TTC549 (cell line): ENCODE results near the gene ADGRD1.
"Not testable (repeated sequence)": the region's sequence is repeated elsewhere in the genome, so short reads cannot be mapped to it uniquely, and the experiment has no call there.

ENCODE experiments used
- FAIRE-seq: peaks from 2 replicates; lab custom pipeline; 2012; peaks lifted over from hg19 to GRCh38; lab: Jason Lieb, UNC

ADGRD1 gene

GRCh38 chr12:131104463-131105350 is 151.0 kb downstream of the ADGRD1 start:
- no peak for FAIRE-seq

- no peak for FAIRE-seq
Observed at GRCh38 chr12:131105351-131105735, 151.6 kb downstream of the ADGRD1 start.

- no peak for FAIRE-seq
Observed at GRCh38 chr12:131105736-131106348, 152.1 kb downstream of the ADGRD1 start.

DNA sequence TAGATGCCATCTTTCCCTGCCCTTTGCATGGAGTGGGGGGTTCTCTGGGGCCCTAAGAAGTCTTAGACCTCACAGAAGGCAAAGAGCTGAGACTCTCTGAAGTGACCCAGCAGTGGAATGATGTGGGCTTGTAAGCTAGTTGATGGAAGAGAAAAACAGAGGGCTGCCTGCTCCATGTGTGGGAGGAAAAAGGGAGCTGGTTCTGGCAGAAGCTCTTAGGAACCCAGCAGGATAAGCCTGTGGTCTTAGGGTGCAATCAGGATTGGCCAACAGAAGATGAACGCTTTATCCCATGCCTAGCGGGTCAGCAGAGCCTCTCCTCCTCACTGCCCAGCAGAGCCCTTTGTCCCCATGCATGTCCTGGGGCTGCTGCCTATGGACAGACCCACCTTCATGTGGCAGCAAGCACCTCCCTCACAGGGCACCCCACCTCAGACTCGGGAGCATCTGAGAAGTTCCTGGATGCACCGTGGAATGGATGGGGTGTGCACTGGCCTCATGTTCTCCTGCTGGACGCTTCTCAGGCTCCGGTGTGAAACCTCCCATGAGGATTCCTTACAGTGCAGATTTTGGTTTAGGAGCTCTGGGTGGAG is 152.7 kb downstream of the ADGRD1 start:
- no peak for FAIRE-seq

DNA sequence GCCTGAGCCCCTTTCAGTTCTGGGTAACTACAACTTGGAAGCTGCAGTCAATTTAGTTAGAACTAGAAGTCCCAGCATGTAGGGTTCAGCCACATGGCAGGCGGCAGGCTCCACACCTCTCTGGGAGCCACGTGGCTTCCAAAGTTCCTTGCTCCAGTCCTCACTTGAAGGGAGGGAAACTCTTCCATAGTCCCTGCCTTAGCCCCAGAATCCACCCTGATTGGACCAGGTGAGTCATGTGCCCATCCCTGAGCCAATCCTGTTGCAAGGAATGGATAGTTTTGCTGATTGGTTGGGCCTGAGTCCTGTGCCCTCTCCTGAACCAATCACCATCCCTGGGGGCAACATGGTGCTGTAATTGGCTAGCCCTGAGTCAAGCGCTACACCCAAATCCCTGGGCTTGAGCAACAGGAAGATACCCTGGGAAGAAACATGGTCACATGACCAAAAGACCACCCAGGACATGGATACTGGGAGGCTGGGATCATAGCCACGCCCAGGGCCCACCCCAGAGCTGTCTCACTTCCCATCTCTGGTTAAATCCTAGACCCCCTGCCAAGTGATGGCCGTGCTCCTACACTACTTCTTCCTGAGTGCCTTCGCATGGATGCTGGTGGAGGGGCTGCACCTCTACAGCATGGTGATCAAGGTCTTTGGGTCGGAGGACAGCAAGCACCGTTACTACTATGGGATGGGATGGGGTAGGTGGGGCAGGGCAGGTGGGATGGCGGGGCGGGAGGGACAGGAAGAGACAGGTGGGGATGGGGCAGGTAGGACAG is 154.7 kb downstream of the ADGRD1 start:
- no peak for FAIRE-seq

DNA sequence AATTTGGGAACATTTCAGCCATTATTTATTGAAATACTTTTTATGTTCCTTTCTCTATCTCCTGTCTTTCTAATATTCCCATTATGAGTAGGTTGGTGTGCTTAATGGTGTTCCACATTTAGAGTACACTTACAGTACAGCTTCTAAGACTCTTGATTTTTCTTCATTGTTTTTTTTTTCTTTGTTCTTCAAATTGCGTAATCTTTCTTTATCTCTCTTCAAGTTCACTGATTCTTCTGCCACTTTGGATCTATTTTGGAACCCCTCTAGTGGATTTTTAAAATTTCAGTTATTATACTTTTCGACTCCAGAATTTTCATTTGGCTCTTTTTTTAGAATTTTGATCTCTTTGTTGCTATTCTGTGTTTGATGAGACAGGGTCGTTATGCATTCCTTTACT is 157.7 kb downstream of the ADGRD1 start:
- no peak for FAIRE-seq

- no peak for FAIRE-seq
Observed at GRCh38 chr12:131112021-131112420, 158.3 kb downstream of the ADGRD1 start.

- no peak for FAIRE-seq
Observed at GRCh38 chr12:131112700-131113290, 159.1 kb downstream of the ADGRD1 start.

DNA sequence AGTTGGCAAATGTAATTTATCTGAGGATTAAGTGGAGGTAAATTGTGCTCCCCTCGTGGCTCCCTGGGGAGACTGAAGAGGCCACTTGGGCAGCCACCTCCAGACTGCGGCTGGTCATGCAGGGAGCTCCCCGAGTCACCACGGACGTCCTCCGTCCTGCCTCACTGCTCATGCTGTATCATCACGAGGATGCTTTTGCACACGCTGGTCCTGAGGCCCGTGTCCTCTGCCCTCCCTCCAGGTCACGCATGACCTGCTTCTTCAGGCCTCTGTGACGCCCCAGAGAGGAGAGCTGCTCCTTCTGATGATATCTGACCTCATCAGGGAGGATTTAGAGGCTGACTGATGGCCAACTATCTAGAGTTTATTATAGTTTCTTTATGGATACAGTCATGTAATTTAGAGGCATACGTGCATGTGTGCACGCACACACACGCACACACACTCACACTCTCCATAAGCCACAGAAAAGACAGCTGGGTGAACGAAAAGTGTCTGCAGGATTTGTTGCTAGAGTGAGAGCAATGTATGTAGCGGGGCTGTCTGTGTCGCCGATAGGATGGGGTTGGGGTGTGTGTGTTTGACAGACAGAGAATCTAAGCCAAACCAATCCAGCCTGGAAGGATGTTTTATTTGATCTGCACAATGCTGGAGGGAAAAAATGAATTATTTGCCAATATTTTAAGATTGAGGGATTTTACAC is 160.0 kb downstream of the ADGRD1 start:
- no peak for FAIRE-seq

DNA sequence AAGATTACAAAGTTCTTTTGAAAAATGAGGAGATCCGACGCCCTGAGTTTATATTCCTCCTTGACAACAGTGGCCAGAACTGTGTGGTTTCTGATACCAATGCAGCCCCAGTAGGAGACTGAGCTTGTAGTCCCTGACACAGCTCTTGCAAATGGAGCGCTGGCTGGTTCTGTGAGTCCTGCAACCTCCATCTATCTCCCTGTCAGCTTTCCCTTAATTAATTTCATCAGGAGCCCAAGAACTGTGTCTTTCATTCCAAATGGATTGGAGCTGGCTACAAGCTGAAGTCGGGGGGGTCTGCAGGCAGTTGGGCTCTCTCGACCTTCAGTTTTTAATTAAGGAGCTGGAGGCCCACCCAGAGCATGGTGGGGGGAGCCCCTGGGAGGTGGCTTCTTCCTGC is 160.6 kb downstream of the ADGRD1 start:
- FAIRE-seq: no peak

- no peak for FAIRE-seq
Observed at GRCh38 chr12:131114942-131115584, 161.4 kb downstream of the ADGRD1 start.

DNA sequence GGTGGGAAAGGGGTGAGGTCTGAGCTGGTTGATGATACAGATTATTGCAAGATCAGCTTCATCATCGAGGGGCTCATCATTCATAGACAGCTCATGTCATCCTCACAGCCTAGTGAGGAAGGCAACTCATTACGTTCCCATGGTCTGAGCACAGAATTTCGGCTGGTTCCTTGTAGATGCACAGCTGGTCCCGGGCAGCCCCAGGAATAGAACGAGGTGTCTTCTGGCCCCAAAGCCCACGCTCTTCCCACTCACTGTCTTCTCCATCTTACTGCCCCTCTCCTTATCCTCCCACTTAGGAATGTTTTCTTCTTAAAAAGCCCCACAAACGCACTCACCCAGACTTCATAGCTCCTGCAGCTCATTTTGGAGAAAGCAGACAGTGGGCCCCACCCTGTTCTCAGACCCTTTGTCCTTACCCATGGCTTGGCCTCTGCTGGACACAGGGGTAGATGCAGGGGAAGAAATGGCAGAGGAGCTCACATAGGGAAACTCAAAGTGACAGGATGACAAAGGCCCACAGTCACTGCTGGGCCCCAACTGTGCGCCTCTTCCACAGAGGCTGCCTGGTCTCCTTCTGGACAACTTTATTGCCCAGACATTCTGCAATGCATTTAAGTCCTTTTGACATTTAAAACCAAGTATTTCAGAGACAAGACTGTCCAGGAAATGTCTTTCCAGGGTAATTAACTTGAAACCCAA is 162.2 kb downstream of the ADGRD1 start:
- no peak for FAIRE-seq

DNA sequence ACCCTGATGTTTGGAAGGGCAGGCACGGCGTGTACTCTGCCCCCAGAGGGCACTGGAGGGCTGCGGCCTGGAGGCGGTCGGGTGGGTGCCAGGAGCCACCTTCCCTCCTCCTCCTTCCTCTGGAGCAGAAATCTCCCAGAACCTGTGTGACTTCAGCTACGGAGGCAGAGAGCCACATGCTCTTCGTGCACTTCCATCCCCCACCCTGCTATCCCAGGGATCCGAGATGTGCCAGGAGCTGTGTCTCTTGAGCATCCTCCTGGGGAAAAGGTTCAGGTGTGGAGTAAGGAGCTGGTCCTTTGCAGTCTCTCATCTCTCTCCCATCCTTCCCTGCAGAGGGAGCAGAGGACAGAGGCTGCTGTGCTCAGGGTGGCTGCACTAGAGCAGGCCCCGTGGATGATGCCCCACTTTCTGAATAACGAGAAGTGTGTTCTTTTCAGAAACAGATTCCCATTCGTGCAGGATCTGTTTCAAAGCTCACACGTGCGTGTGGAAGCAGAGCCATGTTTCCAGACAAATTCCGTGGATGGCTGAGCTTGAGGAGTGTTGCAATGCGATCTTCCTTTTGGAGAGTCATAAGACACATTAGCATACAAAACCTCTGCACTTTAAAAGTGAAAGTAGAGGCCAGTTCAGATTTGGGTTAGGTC is 162.9 kb downstream of the ADGRD1 start:
- no peak for FAIRE-seq

GRCh38 chr12:131117438-131118245 is 163.9 kb downstream of the ADGRD1 start:
- no peak for FAIRE-seq

- no peak for FAIRE-seq
Observed at GRCh38 chr12:131118371-131118770, 164.7 kb downstream of the ADGRD1 start.

- FAIRE-seq: not testable (repeated sequence)
Observed at GRCh38 chr12:131119345-131119744, 165.6 kb downstream of the ADGRD1 start.

GRCh38 chr12:131119936-131120335 is 166.2 kb downstream of the ADGRD1 start:
- FAIRE-seq: no peak

DNA sequence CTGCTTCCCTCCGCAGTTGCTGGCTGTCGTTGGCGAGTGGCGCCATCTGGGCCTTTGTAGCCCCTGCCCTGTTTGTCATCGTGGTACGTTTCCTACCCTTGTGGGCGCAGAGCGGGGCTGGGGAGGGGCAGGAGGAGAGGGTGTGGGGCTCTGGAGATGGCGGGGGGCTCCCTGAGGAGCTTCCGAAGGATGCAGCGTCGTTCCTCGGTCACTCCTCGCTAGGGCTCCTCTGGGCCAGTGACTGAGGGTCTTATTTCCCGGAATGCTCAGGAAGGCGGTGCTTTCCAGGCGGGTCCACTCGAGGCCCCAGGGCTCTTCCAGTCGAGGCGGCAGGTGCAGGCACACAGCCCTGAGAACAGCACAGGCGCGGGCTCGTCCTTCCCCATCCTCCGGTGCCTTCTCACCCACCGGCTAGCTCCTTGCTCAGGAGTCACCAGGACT is 167.1 kb downstream of the ADGRD1 start:
- no peak for FAIRE-seq
